Gastroesophageal sphincter (tissue), 3 donors: ENCODE measurements around the gene RAPGEF2.

Experiments
- EP300 ChIP-seq: sonication (generic); formaldehyde crosslinking; IDR thresholded peaks from one replicate; pipeline ENCODE4 v1.6.1; 2017; ENCODE audit warnings: antibody characterized with exemption, mild to moderate bottlenecking
- POLR2A ChIP-seq, 2 donors: fragments of 450-650 bp; IDR thresholded peaks; one replicate each; pipeline ENCODE4 v1.6.1; 2017; ENCODE audit warnings: antibody characterized with exemption in 2 of 2, mild to moderate bottlenecking in 2 of 2, moderate library complexity in 1 of 2
- POLR2AphosphoS5 ChIP-seq: sonication (generic); formaldehyde crosslinking; IDR thresholded peaks from one replicate; pipeline ENCODE4 v1.6.1; 2017; ENCODE audit warnings: antibody characterized with exemption
- TF ChIP-seq, protein P1 (sequence below), 4 experiments: fragments of 200-600 bp in 2 of 4; fragments of 450-650 bp in 2 of 4; sonication (generic) in 1 of 4; IDR thresholded peaks; one replicate each; pipeline ENCODE4 v1.5.1; 2017 to 2019; ENCODE audit warnings: antibody characterized with exemption in 4 of 4, mild to moderate bottlenecking in 2 of 4, moderate library complexity in 2 of 4

DNA sequence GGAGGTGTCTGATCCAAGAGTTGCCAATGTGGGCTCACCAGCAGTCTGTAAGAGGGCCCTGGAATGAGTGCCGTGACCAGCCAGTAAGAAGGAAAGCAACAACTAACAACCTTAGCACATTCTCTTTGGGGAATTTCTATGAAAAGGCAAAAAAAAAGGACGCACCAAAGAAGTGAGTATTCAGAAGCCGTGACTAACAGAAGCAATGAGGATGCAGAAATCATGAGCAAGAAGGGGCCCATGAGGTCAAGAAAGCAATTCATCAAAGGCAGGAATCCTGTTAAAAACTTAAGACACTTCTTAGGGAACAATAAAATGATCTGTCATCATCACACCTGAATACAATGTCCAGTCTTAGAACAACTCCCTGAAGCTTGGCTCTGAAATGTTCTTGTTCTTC, 260.5 kb downstream of the RAPGEF2 start:
- TF ChIP-seq, protein P1, sequence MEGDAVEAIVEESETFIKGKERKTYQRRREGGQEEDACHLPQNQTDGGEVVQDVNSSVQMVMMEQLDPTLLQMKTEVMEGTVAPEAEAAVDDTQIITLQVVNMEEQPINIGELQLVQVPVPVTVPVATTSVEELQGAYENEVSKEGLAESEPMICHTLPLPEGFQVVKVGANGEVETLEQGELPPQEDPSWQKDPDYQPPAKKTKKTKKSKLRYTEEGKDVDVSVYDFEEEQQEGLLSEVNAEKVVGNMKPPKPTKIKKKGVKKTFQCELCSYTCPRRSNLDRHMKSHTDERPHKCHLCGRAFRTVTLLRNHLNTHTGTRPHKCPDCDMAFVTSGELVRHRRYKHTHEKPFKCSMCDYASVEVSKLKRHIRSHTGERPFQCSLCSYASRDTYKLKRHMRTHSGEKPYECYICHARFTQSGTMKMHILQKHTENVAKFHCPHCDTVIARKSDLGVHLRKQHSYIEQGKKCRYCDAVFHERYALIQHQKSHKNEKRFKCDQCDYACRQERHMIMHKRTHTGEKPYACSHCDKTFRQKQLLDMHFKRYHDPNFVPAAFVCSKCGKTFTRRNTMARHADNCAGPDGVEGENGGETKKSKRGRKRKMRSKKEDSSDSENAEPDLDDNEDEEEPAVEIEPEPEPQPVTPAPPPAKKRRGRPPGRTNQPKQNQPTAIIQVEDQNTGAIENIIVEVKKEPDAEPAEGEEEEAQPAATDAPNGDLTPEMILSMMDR (IDR thresholded peaks at IDR 0.05), result no peak
- TF ChIP-seq POLR2A (IDR thresholded peaks at IDR 0.05) (no peak), EP300 (no peak), POLR2AphosphoS5 (no peak)
